ENCODE data around the gene OTOF.

DNA sequence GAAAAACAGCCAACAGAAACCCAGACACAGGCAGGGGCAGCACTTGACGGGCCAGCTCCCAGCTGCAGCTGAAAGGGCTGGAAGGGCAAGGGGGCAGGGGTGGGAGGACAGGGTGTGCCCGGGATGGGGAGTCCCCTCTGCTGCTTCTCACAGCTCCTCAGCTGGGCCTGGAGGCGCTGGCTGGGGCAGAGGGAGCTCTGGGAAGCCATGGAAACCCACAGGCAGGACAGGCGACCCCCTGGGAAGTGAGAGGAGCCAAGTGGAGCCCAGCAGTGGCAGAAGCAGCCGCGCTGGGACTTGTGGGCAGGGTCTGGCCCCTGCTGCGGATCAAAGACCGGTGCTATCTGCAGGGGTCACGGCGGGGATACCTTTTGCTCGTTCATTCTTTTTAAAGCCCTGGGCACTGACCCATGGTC, 20.7 kb downstream of the OTOF start:
- no peak for TF ChIP-seq ZFX (IDR thresholded peaks at IDR 0.05)
- TF ChIP-seq, protein P1, sequence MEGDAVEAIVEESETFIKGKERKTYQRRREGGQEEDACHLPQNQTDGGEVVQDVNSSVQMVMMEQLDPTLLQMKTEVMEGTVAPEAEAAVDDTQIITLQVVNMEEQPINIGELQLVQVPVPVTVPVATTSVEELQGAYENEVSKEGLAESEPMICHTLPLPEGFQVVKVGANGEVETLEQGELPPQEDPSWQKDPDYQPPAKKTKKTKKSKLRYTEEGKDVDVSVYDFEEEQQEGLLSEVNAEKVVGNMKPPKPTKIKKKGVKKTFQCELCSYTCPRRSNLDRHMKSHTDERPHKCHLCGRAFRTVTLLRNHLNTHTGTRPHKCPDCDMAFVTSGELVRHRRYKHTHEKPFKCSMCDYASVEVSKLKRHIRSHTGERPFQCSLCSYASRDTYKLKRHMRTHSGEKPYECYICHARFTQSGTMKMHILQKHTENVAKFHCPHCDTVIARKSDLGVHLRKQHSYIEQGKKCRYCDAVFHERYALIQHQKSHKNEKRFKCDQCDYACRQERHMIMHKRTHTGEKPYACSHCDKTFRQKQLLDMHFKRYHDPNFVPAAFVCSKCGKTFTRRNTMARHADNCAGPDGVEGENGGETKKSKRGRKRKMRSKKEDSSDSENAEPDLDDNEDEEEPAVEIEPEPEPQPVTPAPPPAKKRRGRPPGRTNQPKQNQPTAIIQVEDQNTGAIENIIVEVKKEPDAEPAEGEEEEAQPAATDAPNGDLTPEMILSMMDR (conservative IDR thresholded peaks at IDR 0.05), result no peak

All from C4-2B (cell line).